Stimulated activated CD8-positive, alpha-beta memory T cell treated with anti-CD3 and anti-CD28 coated beads, Interleukin-7, amount 100 ng/mL, for 24 hours (primary cell): ENCODE results near the gene EML1.

Experiments
- DNase-seq: peaks from one replicate; pipeline ENCODE4 v3.0.0-alpha.2; 2020; ENCODE audit warnings: low read depth

Gene EML1

DNA sequence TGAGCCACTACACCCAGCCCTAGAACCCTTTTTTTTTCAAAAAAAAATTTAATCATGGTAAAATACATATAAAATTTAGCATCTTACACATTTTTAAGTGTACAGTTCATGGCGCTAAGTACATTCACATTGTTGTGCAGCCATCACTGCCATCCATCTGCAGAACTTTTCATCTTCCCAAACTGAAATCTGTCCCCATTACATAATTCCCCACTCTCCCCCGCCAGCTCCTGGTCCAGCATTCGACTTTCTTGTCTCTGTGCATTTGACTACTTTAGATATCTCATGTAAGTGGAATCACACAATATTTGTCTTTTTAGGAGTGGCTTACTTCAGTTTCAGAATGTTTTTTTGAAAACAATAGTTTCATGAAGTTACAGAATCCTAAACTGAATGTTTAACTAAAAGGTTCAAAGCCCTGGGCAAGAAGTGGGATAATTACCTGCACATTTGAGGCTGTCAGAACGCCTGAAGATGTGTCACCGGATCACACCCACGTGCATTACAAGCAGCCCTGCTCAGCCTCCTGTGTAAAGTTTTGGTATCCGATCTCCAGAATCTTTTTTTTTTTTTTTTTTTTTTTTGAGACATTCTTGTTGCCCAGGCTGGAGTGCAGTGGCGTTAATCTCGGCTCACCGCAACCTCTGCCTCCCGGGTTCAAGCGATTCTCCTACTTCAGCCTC lies 12.7 kb downstream of the EML1 start:
- no peak for DNase-seq

DNA sequence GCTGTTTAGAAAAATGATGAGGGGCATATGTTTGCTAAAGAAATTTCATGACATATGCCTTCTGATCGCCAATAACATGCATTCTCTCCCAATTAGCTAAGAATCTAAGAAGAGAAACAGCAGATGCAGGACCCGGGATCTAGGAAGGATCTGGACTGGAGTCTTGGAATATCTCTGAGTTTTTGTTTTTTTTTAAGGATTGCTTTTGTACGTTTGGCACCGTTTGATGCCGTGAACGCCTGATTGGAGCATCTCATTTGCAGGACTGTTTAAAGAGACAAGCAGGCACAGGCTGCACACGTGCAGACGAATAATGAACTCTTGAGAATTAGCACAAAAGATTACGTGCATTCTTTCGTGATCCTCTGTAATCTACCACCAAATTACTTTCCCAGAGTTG lies 13.6 kb downstream of the EML1 start:
- no peak for DNase-seq

DNA sequence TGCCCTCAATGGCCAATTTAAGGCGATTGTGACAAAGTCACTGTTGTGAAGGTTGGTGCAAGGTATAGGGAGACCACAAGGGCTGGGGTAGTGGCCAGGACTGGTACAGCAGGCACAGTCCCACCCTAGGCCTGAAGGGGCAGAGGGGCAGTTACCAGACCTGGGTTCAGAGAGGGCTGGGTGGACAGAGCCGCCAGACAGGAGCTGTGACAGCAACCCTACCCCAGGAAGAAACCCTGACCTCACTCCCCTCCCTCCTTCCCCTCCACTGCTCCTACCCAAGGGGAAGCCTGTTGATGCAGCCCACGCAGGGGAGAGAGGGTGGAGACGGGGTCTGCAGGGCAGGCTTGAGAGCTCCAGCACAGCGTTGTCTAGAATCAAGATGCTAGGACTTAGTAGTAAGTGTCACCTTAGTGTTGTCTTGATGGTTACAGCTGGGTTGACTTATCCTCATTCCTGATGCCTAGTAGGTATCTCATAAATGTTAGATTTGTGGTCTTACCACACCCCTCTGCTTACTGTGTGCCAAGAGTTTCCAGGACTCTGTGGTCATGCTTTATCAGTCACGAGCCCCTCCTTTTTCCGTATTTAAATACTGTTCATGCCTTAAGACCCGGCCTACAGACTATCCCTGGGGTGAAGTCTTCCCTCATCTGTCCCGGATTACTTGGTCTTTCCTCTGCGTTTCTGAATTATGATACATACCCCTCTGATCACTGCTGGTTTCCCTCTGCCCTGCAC lies 14.4 kb downstream of the EML1 start:
- no peak for DNase-seq

DNA sequence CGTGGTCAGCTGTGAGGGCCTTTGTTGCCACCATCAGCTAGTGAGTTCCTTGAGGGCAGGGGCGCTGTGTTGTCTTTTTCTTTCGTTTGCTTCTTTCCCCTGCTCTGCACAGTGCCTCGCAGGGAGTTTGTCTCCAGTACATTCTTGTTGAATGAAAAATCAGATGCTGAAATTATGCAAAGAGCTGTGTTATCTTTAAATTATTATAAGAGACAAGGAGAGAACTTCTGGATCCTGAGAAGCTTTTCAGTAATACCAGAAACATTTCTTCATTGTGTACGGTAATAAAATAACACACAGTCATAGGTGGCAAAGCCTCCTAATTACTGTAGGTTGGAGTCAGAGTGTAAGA lies 14.9 kb downstream of the EML1 start:
- DNase-seq: no peak

DNA sequence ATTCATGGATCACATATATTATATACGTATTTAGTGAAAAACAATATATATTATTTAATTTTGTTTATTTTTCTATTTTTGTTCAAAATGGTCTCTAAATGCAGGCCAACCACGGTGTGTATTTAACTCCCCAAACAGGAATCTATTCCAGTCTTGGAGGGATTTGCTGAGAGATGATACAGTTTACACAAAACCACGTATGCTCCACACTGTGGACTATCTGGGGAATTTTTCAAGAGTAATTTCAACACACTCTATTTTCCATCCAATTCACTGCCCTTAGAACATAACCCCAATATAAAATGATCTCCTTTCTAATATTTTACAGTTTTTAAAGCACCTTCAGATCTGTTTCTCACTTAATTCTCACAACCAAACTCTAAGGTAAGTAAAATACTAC lies 15.3 kb downstream of the EML1 start:
- DNase-seq: no peak

DNA sequence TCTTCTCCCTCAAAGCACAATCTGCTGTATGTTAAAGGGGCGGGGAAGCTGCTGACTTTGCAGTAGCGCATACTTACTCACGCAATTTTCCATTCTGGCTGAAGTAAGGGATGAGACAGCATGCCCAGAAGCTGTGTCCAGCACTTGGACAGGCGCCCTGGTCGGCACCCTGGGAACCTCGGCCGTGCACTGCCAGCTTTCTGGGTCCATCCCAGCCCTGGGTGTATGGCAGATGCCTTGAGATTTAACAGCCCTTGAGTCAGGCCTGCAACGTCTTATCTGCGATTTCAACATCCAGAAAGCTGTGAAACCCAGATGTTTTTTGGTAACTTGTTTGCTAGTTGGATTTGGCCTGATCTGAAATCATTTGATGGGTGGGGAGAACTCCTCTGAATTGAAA lies 16.1 kb downstream of the EML1 start:
- no peak for DNase-seq

DNA sequence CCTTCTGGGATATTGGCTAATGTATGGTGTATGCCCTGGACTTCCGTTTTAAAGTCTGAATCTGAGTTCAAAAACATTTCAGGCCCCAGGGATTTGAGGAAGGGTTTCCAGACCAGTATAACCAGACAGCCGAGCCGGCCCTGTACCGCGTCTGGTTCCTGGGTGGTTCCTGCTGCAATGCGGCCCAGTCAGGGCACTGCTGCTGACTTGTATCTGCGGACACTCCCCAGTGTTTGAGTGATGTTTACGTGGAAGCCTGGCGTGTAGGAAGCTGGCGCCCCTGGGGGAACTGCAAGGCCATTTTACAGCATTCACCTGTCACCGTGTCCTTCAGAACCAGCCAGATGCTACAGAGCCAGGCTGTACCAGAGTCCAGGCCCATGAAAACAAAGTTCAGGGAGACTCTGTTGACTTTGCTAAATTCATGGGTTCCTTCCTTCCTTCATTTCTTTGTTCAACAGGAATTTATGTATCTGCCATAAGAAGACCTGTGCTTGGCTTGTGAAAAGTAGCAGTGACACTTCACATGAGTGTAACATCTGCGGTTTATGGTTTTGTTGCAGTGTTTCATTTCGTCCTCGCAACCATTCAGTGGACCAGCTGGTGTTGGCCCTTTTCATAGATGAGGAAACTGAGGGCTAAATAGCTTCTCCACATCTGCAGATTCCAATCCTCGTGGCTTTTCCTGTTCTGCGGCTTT lies 16.8 kb downstream of the EML1 start:
- DNase-seq: no peak

DNA sequence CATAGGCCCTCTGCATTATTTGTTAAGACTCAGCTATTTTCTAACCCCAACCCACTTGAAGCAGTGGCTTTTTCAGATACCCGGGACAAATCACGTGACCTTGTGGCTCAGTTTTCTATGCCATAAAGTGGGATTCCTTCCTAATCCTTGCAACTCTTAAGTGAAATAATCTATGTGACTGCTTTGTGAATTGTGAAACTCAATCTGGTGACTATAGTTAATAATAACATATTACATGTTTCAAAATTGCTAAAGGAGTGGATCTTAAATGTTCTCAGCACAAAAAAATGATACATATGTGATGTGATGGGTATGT lies 17.3 kb downstream of the EML1 start:
- no peak for DNase-seq

DNA sequence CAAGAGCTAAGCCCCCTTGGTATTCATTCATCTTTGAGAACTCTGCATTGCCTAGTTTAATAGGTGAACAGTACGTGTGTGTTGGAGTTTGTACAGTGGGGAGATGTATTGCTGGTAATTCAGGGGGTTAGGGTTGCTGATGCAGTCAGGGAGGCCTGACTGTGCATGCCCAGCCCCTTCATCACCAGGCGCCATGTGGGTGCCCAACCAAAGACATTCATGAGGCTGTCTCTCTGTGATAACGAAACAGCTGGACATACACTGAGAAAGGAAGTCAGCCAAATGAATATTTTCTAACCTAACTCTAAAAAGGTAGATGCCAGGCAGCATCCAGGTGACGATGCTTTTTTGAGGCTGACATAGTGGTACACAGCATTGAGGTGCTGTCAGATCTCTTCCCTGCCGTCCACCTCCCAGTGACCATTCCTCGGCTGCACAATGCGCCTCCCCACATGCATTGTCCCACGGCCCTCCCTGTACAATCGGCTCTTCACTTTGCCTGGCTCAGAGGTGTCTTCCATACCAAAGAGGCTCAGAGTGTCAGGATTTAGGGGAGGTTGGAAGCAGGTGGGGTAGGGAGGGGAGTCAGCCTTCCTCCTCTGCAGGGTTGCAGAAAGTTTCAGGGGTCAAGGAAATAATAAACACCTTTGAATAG lies 19.0 kb downstream of the EML1 start:
- DNase-seq: no peak

DNA sequence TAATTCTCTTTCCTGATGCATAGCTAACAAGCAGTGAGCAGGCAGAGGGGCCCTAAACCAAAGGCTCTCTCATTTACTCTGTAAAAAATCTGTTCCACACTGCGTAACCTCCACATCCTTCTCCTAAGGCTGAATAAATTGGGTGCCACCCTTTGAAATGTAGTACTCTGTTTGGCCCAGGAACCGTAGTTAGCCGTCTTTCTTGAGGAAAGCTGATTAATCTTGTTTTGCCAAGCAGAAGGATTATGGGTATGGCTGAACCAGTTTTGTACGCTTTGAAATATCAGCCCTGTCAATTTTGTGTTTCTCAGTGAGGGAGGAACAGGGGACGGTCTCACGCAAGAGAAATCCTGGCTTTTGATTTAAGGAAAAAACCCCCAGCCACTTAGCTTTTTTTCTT lies 19.7 kb downstream of the EML1 start:
- DNase-seq: no peak

DNA sequence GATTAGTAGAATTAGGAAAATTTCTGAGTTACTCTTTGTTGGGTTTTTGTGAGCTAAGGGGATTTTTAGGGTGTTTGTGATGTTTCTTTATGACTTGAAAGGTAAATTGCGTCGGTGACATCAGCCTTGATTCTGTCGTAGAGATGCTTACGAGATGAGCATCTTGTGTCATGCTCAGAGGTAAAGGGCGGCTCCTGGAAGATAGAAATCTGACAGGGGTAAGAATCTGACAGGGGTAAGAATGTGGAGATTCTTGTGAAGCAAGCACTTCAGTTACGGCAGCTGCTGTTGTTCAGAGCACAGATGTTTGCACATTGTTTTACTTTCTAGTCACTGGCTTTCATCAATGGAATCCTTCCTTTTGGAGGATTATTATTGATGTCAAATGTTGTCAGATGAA lies 22.5 kb downstream of the EML1 start:
- DNase-seq: no peak

DNA sequence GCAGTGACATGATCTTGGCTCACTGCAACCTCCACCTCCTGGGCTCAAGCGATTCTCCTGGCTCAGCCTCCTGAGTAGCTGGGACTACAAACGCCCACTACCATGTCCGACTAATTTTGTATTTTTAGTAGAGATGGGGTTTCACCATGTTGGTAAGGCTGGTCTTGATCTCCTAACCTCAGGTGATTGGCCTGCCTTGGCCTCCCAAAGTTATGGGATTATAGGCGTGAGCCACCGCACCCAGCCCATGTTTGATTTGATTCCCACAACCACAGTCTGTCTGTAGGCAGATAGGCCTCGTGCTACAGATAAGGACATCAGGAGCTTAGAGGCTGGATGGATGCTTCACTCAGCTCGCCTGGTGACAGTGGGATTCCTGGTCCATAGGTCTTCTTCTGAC lies 23.0 kb downstream of the EML1 start:
- DNase-seq: no peak

DNA sequence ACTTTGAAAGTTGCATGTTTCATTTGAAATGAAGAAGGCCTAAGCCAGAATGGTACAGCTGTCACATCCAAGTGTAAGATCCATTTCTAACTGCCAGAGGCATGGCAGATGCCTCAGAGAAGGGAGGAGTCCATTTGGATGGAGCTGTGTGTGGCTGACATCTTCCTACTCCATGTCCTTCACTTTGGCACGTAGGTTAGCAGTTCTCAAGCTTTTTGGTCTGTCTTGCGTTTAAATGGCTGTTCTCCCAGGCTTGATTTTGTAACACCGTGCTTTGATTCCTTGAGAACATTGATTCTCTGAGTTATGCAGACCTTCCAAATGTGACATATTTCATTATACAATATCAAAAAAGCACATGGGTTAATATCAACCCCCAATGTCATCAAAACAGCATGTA lies 23.4 kb downstream of the EML1 start:
- DNase-seq: no peak

DNA sequence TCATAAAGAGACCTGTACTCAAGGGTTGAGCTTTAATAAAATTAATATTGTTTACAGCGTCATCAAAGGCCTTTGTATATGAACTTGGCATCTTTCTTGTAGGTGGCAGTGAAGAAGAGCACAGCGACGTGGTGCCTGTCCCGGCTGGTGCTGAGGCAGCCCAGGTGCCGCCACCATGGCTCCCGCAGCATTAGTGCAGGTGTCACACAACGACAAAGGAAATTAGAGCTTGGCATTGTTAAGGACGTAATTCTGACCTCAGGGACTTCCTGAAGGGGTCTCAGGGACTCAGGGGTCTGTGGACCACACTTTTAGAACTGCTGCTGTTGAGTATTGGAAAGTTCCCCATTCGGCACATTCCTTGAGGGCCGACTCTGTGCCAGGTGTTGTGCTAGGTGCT lies 24.1 kb downstream of the EML1 start:
- DNase-seq: no peak

DNA sequence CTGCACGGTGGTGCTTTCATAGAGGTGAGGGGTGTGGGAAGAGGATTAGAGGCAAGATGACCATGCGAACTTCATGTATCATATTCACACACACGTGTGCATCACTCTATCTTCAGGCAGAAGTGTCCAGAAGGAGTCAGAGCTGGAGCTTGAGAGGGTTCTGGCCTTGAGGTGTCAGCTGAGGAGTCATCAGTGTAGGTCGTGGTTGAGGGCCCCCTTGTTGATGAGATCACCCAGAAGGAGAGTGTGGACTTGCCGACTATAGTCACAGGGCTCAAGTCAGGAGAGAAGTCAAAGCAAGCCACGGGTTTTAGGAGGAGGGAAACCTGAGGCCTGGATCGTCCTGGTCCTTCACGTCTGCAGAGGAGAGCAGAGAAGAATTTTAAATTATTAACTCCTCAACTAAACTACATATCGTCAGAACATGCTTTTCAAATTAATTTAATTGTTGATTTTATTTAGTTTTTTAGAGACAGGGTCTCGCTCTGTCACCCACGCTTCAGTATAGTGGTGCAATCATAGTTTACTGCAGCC lies 25.4 kb downstream of the EML1 start:
- no peak for DNase-seq

DNA sequence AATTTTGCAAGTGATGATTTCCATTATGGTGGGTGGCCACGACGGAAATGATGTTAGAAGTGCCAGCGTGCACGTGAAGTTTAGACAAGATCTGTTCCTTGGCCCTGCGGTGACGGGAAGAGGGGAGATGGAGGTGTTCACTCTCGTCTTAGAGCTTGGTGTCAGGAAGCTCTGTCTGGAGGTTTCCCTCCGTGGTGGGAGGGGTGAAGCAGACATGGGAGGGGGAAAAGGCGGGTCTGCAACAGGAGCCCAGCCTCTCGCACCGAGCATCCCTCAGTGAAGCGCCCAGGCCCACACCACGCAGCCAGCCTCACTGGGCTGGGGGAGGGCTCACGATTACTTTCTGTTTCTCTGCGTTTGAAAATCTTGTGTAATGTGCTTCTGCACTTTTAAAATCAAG lies 26.3 kb downstream of the EML1 start:
- DNase-seq: no peak

DNA sequence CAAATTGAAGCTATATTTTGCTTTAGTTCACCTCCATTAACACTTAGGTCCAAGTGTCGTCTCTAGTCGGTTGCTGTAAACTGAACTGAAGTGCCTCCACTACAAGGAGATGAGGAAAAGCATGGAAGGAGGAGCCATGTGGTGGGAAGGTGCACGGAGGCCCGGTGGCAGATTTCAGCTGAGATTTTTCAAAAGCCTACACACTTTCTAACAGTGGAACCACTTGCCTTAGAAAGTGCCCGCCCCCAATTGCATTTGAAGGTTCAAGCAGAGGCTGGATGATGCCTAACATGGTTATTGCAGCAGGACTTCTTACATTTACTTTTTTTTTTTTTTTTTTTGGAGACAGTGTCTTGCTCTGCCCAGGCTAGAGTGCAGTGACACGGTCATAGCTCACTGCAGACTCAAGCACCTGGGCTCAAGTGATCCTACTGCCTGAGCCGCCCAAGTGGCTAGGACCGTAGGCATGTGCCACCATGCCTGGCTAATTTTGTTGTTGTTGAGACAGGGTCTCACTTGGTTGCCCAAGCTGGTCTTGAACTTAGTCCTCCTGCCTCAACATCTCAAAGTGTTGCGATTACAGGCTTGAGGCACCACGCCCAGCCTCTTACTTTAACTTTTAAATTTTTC lies 27.6 kb downstream of the EML1 start:
- DNase-seq: no peak

DNA sequence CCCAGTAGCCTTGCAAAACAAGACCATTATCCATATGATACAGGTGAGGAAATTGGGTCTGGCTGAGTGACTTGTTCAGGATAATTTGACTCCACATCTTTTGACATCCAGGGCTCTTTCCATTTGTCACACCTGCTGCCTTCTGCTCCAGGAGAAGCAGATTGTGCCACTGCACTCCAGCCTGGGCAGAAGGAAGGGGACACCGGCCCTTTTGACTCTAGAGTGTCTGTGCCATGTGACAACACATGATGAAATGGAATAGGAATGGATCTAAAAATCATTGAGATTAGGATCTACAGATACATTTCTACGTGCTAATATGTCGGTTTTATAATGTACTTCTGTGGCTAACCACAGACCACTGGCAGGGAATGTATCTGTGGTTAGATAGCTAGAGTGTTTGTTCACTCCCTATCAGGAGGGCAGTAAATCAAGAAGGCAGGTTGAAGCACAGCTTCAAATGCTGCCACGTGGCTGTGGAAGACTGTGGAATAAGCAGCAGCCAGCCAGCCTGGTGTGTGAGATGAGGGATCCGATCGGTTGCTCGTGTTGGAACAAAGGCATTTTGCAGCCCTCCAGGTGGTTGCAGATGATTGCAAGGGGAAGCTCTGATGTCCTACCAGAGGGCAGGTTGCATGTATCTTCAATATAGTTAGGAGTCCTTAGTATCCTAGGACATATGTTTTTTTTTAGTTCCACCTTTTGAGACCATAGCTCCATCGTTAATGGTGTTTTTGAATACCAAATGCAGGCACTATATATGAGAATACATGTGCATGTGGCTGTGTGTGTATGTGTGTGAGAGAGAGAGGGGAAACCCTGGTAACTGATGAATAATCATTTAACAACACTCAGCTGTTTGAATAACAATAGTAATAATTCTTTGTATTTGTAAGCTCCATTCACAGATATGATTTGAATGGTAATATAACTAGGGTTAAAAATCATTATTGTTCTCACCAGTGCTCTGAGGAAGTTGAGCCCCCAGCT lies 28.6 kb downstream of the EML1 start:
- no peak for DNase-seq

DNA sequence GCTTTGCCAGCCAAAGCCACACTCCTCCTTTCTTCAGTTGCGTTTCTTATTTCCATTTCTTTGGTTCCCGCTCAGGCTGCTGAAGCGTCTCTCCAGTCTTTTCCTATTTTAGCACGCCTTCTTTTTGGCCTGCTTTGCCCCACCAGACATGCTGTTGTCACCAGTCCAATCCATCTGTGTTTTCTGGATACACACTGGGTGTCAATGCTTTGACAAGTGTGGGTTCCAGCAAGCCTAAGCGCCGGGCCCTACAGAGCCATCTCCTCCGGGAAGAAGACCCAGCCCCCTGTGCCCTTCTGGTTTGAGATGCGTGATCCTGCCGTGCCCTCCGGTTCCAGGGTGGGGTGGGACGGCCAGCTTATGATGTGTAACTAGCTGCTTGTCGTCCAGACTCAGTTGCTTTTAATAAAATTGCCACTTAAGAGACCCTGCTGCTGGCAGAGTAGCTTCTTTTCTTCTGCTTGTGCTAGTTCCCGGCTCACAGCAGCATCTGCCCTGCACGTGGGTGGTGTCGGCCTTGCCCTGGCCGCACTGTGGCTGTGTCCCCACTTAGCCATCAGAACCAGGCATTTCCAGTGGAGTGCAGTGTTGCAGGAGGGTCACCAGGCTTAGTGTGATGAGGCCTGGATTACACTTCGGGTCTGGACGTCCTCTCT lies 29.7 kb downstream of the EML1 start:
- DNase-seq: no peak

DNA sequence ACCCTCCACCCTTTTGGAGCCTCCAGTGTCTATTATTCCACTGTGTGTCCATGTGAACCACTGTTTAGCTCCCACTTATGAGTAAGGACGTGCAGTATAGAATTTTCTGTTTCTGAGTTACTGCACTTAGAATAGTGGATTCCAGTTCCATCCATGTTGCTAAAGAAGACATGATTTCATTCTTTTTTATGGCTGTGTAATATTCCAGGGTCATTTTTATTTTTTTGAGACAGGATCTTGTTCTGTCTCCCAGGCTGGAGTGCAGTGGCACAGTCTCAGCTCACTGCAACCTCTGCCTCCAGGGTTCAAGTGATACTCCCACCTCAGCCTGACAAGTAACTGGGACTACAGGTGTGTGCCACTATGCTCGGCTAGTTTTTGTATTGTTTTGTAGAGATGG lies 31.6 kb downstream of the EML1 start:
- no peak for DNase-seq

DNA sequence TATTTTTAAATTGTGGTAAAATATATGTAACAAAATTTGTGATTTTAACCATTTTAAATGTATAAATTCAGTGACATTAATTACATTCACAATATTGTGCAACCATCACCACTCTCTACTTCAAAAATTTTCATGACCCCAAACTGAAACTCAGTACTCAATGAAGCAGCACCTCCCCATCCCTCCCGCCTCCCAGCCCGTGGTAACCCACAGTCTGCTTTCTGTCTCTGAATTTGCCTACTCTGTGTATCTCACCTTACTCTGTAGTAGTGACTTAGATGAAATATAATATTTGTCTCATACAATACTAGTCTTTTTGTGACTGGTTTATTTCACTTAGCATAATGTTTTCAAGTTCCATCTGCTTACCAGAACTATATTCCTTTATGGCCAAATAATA lies 36.2 kb downstream of the EML1 start:
- no peak for DNase-seq
